ENCODE data around the gene PRR15. TPM values are rescaled to one million over a fixed set of nuclear protein-coding genes. Genes with fewer than 3 reads are reported as not detected.
A peak's percentile ranks its signal among the peaks of the same experiment; 100 is the strongest.

The PRR15 gene
- total and polyA plus RNA-seq, 2 of the 13 experiments (the other 11 are each of a cell fraction or from before 2014, with no cell fraction given) = 2.3 to 7.8 TPM

DNA sequence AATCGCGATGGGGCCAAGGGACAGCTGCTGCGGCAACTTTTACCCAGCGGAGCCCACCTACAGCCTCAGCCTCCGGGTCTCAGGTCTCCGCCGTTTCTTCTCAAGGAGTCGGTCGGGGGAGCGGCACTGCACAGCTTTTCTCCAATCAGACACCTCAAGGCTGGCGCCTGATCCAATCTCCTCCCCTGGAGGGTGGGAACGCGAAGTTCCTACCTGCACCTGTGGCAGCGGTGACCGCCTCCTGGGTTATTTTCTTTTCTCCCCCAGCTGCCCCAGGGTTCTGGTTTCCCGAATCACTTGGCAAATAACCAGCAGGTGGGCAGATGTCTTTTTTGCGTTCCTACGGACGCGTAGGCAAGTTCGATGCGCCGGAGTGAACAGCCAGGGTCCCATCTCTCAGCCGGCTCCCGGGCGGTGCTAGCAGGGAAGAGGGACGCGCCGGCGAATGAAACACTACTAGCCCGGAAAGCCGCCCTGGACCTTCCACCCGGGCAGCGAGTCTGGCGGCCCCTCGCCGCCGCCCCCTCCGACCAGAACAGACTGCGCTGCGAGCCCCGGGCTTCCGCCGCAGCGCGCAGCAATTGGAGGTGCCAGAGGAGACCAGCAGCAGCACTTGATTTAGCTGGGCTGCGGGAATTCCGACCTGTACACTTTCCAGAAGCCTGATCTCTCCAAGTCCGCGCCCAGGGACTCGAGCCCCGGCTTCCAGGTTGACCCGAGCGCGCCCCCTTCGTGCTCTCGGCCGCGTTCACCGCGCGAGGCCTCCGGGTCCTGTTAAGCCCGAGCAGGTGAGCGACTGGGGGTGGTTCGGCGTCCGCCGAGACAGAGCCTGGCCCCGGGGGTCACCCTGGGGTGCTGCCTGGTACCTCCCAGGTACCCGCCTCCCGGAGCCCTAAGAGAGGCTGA is at the start of gene PRR15 (continued):
- 0 out of 2 replicates have a peak, but pooled peaks have one; percentile 38 for TF ChIP-seq GZF1 (CRISPR knock-in tag; IDR thresholded peaks at IDR 0.05)
- peak; percentile 67 for TF ChIP-seq MED8 (CRISPR knock-in tag; IDR thresholded peaks at IDR 0.05; ENCODE audit: insufficient replicate concordance)
- 0 out of 2 replicates have a peak, but pooled peaks have one; percentile 42 for TF ChIP-seq ZNF354B (CRISPR knock-in tag; IDR thresholded peaks at IDR 0.05)
- TF ChIP-seq NAIF1 (CRISPR knock-in tag; IDR thresholded peaks at IDR 0.05; ENCODE audit: borderline replicate concordance) = peak; percentile 61; the same call in 1 of the 2 replicates
- TF ChIP-seq RERE (CRISPR knock-in tag; IDR thresholded peaks at IDR 0.05; ENCODE audit: low read depth) = no peak
- TF ChIP-seq KDM3A (CRISPR knock-in tag; IDR thresholded peaks at IDR 0.05; ENCODE audit: low read depth) = peak; percentile 31; the same call in 1 of the 2 replicates
- TF ChIP-seq, protein P1, sequence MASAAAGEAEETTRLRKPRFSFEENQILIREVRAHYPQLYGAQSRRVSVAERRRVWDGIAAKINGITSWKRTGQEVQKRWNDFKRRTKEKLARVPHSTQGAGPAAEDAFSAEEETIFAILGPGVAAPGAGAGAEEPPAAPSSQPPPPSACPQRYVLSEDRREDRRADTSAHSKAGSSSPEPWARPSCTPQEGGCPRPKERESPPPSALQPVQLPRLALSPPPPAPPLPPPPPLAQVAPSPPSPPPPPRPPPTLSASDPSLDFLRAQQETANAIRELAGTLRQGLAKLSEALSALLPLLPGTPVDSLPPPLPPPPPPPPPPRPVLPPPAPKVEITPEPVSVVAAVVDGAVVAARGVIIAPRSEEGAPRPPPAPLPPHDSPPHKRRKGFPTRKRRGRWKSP (CRISPR knock-in tag; IDR thresholded peaks at IDR 0.05) = peak; percentile 54
- TF ChIP-seq TFDP2 (CRISPR knock-in tag; IDR thresholded peaks at IDR 0.05) = peak; percentile 34; the same call in 1 of the 2 replicates
- no peak for TF ChIP-seq ZNF253 (CRISPR knock-in tag; IDR thresholded peaks at IDR 0.05; ENCODE audit: borderline replicate concordance)
- no peak for TF ChIP-seq FOSL2 (CRISPR knock-in tag; IDR thresholded peaks at IDR 0.05)
- no peak for TF ChIP-seq ZNF709 (CRISPR knock-in tag; IDR thresholded peaks at IDR 0.05)
- peak; percentile 72; the same call in 1 of the 2 replicates for TF ChIP-seq SMYD3 (CRISPR knock-in tag; IDR thresholded peaks at IDR 0.05)
- TF ChIP-seq, protein P2, sequence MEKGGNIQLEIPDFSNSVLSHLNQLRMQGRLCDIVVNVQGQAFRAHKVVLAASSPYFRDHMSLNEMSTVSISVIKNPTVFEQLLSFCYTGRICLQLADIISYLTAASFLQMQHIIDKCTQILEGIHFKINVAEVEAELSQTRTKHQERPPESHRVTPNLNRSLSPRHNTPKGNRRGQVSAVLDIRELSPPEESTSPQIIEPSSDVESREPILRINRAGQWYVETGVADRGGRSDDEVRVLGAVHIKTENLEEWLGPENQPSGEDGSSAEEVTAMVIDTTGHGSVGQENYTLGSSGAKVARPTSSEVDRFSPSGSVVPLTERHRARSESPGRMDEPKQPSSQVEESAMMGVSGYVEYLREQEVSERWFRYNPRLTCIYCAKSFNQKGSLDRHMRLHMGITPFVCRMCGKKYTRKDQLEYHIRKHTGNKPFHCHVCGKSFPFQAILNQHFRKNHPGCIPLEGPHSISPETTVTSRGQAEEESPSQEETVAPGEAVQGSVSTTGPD (CRISPR knock-in tag; IDR thresholded peaks at IDR 0.05) = peak; percentile 74; the same call in 1 of the 2 replicates
- peak; percentile 81 for TF ChIP-seq DRAP1 (CRISPR knock-in tag; IDR thresholded peaks at IDR 0.05)
- TF ChIP-seq POLR2G (IDR thresholded peaks at IDR 0.05; ENCODE audit: low read depth, low read length) = peak; percentile 67
- TF ChIP-seq ZMYM3 (CRISPR knock-in tag; IDR thresholded peaks at IDR 0.05) = peak; percentile 31; the same call in 1 of the 2 replicates
- 0 out of 2 replicates have a peak, but pooled peaks have one; percentile 45 for TF ChIP-seq ZNF414 (CRISPR knock-in tag; IDR thresholded peaks at IDR 0.05)
